PC-9 (cell line): ENCODE measurements around the gene CD1C. TPM values are rescaled to one million over a fixed set of nuclear protein-coding genes. Genes with fewer than 3 reads are reported as not detected.

Experiments
- BruUV-seq: library from RNA; stranded (reverse); fragments of 400-500 nt; replicated peaks from 2 replicates; lab custom pipeline; 2021; lab: Mats Ljungman, UMichigan
- CTCF ChIA-PET: fragments of 300-600 bp; sonication (Branson Sonifier 250); formaldehyde crosslinking; loops from one replicate; lab custom pipeline; 2022; ENCODE audit warnings: antibody characterized with exemption; lab: Charles Lee
- POLR2A ChIA-PET: fragments of 300-600 bp; sonication (Branson Sonifier 250); formaldehyde crosslinking; loops from one replicate; lab custom pipeline; 2022; ENCODE audit warnings: antibody characterized with exemption; ENCODE audit not compliant: unreplicated experiment; lab: Charles Lee
- DNase-seq, 2 experiments: peaks; one replicate each; pipeline versions ENCODE4 v3.0.0 to v3.0.0-alpha.2; 2015 to 2022; ENCODE audit warnings: mixed read lengths in 1 of 2
- H2AFZ ChIP-seq: fragments of 200-600 bp; sonication (generic); 2 replicates; pipeline ENCODE4 v1.8.1; 2017; ENCODE audit warnings: antibody characterized with exemption
- H3F3A ChIP-seq: fragments of 200-600 bp; sonication (generic); 2 replicates; pipeline ENCODE4 v1.8.1; 2017; ENCODE audit warnings: antibody characterized with exemption, mild to moderate bottlenecking, low read depth; ENCODE audit not compliant: insufficient read depth
- H3K27ac ChIP-seq: fragments of 200-600 bp; sonication (generic); 2 replicates; pipeline ENCODE4 v1.6.1; 2016; ENCODE audit warnings: mixed run types
- H3K27me3 ChIP-seq: fragments of 200-600 bp; sonication (generic); 2 replicates; pipeline ENCODE4 v1.6.1; 2016; ENCODE audit warnings: low read depth, mixed run types; ENCODE audit not compliant: insufficient read depth
- H3K36me3 ChIP-seq: fragments of 200-600 bp; sonication (generic); 2 replicates; pipeline ENCODE4 v1.6.1; 2016; ENCODE audit warnings: low read depth, mixed run types
- H3K4me1 ChIP-seq: fragments of 200-600 bp; sonication (generic); replicated peaks from 2 replicates; pipeline ENCODE4 v1.6.1; 2016; ENCODE audit warnings: mixed run types; ENCODE audit not compliant: insufficient read depth
- H3K4me2 ChIP-seq: fragments of 200-600 bp; sonication (generic); 2 replicates; pipeline ENCODE4 v1.6.1; 2017; ENCODE audit warnings: mixed run types
- H3K4me3 ChIP-seq: fragments of 200-600 bp; sonication (generic); 2 replicates; pipeline ENCODE4 v1.6.1; 2016; ENCODE audit warnings: mixed run types
- H3K79me2 ChIP-seq: fragments of 200-600 bp; sonication (generic); 2 replicates; pipeline ENCODE4 v1.6.1; 2017; ENCODE audit warnings: low read depth, mixed run types
- H3K9me2 ChIP-seq: fragments of 200-600 bp; sonication (generic); 2 replicates; pipeline ENCODE4 v1.8.1; 2017; ENCODE audit warnings: mild to moderate bottlenecking; ENCODE audit not compliant: insufficient read depth
- H3K9me3 ChIP-seq: fragments of 200-600 bp; sonication (generic); 2 replicates; pipeline ENCODE4 v1.8.1; 2016; ENCODE audit warnings: low read depth; ENCODE audit not compliant: insufficient read depth
- H4K20me1 ChIP-seq: fragments of 200-600 bp; sonication (generic); 2 replicates; pipeline ENCODE4 v1.8.1; 2017; ENCODE audit not compliant: insufficient read depth
- EZH2 ChIP-seq: fragments of 200-600 bp; sonication (generic); IDR thresholded peaks from 2 replicates; pipeline ENCODE4 v1.8.0; 2017; ENCODE audit warnings: antibody characterized with exemption, low read depth
- intact Hi-C: fragments of 100-400 bp; cut with micrococcal nuclease; formaldehyde crosslinking; loops from one replicate; pipeline ENCODE4 v1.10.0; 2022; ENCODE audit not compliant: unreplicated experiment
- total RNA-seq: library from RNA; stranded (reverse); gene quantifications from 2 replicates; pipeline ENCODE4 v1.2.3, GENCODE V29; 2021
- TF ChIP-seq, protein P1 (sequence below): fragments of 200-600 bp; sonication (generic); conservative IDR thresholded peaks from 2 replicates; pipeline ENCODE4 v1.6.1; 2017; ENCODE audit warnings: mixed run types, antibody characterized with exemption, mild to moderate bottlenecking, moderate library complexity

Gene CD1C
- total RNA-seq, 1 experiment from 2014 or later: not detected

DNA sequence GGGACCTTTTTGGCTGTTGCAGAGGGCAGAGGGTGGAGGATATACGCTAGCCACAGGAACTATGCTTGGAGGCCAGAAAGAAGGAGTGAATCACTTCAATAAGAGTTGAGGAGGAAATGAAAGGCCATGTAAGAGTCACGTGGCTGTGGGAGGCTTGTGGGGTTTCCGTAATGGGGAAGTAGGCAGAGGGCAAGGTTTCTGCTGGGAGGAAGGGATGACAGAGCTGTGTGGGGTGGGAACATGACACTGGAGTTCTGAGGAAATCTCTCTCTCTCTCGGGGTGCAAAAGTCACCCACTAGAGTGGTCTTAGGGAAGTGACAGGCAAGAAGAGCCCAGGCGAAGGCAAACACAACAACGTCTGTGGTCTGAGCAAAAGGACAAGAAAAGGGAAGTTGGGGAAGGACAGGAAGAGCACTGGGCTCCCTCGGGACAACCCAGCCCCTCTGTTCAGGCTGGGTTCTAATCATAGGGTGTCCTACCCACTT lies 3.9 kb upstream of the CD1C start:
- POLR2A ChIA-PET: no interaction called here
- no peaks in the 10 kb centered on the region for H3F3A ChIP-seq
- no peaks in the 10 kb centered on the region for H3K9me3 ChIP-seq
- H3K27me3 ChIP-seq: no peaks in the 10 kb centered on the region
- DNase-seq: no peak
- no peaks in the 10 kb centered on the region for H4K20me1 ChIP-seq
- CTCF ChIA-PET: no interaction called here
- TF ChIP-seq, protein P1, sequence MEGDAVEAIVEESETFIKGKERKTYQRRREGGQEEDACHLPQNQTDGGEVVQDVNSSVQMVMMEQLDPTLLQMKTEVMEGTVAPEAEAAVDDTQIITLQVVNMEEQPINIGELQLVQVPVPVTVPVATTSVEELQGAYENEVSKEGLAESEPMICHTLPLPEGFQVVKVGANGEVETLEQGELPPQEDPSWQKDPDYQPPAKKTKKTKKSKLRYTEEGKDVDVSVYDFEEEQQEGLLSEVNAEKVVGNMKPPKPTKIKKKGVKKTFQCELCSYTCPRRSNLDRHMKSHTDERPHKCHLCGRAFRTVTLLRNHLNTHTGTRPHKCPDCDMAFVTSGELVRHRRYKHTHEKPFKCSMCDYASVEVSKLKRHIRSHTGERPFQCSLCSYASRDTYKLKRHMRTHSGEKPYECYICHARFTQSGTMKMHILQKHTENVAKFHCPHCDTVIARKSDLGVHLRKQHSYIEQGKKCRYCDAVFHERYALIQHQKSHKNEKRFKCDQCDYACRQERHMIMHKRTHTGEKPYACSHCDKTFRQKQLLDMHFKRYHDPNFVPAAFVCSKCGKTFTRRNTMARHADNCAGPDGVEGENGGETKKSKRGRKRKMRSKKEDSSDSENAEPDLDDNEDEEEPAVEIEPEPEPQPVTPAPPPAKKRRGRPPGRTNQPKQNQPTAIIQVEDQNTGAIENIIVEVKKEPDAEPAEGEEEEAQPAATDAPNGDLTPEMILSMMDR: no peak
- TF ChIP-seq EZH2: no peak
- no peak overlapping the region for H3K27ac ChIP-seq
- no peaks in the 10 kb centered on the region for H3K9me2 ChIP-seq
- intact Hi-C loops: no loop called here
- no peak overlapping the region for H2AFZ ChIP-seq
- no peaks in the 10 kb centered on the region for H3K4me1 ChIP-seq
- H3K79me2 ChIP-seq: no peaks in the 10 kb centered on the region
- H3K4me3 ChIP-seq: no peak overlapping the region
- no peak overlapping the region for H3K4me2 ChIP-seq
- H3K36me3 ChIP-seq: no peaks in the 10 kb centered on the region
- no TSS peak for BruUV-seq

DNA sequence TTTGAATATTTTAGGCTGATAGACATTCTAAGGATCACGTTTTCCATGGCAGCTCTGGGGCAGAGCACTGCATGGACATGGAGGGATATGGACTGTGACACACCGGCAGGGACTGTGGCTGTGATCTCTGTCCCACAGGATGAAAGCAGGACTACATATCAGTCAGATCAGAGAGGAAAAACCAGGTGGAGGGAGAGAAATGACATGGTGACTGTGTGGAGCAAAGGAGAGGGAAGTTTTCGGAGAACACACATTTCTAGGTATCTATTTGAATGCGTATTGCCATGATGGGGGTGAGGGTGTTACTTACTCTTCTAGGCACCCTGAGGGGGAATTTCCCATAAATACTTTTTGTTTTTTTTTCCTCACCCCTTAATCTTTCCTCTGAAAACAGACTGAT lies 3.2 kb upstream of the CD1C start:
- ChIA-PET POLR2A (no interaction called here), CTCF (no interaction called here)
- Histone ChIP-seq H3K36me3 (no peaks in the 10 kb centered on the region), H3K4me1 (no peaks in the 10 kb centered on the region), H3F3A (no peaks in the 10 kb centered on the region), H3K4me3 (no peak overlapping the region), H4K20me1 (no peaks in the 10 kb centered on the region), H2AFZ (no peak overlapping the region), H3K9me2 (no peaks in the 10 kb centered on the region), H3K27me3 (no peaks in the 10 kb centered on the region), H3K4me2 (no peak overlapping the region), H3K9me3 (no peaks in the 10 kb centered on the region), H3K27ac (no peak overlapping the region), H3K79me2 (no peaks in the 10 kb centered on the region)
- intact Hi-C loops: no loop called here
- TF ChIP-seq EZH2: no peak
- TF ChIP-seq, protein P1: no peak
- no peak for DNase-seq
- BruUV-seq: no TSS peak

DNA sequence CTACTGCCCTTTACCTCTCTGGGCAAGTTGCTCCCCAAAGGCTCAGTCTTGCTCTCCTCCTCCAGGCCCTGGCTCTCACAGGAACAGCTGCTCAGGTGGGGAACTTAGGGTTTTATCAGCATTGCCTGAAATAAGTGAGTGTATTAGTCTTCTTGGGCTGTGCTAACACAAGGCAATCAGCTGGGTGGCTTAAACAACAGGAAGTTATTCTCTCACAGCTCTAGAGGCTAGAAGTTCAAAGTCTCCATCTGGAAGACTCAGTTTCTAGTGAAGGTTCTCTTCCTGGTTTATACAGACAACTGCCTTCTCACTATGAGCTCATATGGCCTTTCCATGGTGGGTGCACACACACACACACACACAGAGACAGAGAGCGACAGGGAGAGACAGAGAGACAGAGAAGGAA lies 2.8 kb upstream of the CD1C start:
- Histone ChIP-seq H3K9me2 (no peaks in the 10 kb centered on the region), H3K4me1 (no peaks in the 10 kb centered on the region), H3K27ac (no peak overlapping the region), H3F3A (no peaks in the 10 kb centered on the region), H4K20me1 (no peaks in the 10 kb centered on the region), H3K79me2 (no peaks in the 10 kb centered on the region), H3K9me3 (no peaks in the 10 kb centered on the region), H3K4me3 (no peak overlapping the region), H3K36me3 (no peaks in the 10 kb centered on the region), H2AFZ (no peak overlapping the region), H3K4me2 (no peak overlapping the region), H3K27me3 (no peaks in the 10 kb centered on the region)
- CTCF ChIA-PET: no interaction called here
- DNase-seq: no peak
- BruUV-seq: no TSS peak
- POLR2A ChIA-PET: no interaction called here
- intact Hi-C loops: no loop called here
- TF ChIP-seq EZH2: no peak
- TF ChIP-seq, protein P1: no peak
